A549 (cell line): ENCODE data around the gene CLASP1. TPM values are rescaled to one million over a fixed set of nuclear protein-coding genes. Genes with fewer than 3 reads are reported as not detected.

ENCODE experiments used
- ATAC-seq, 2 experiments: fragments of 200-7000 bp in 1 of 2; fragments of >200 bp in 1 of 2; cut with Nextera tagmentation in 1 of 2; cut with Tn5 transposase in 1 of 2; 3 replicates each; pipeline versions ENCODE4 v1.8.0 to v1.9.1; 2018 to 2020; ENCODE audit warnings: mild to moderate bottlenecking in 1 of 2, moderate library complexity in 1 of 2
- CTCF ChIA-PET: fragments of 300-600 bp; sonication (Branson Sonifier 250); formaldehyde crosslinking; extraction: SDS; loops from one replicate; lab custom pipeline; 2021; ENCODE audit warnings: antibody characterized with exemption, inconsistent platforms; lab: Yijun Ruan, JAX
- POLR2A ChIA-PET: fragments of 350-600 bp; formaldehyde crosslinking; extraction: SDS; loops from one replicate; lab custom pipeline; 2021; ENCODE audit warnings: antibody characterized with exemption, inconsistent platforms; lab: Yijun Ruan, JAX
- DNase-seq, 2 experiments: peaks; one replicate each; pipeline versions ENCODE4 v3.0.0 to v3.0.0-alpha.2; 2011 to 2016; ENCODE audit warnings: low read depth in 1 of 2, low spot score in 1 of 2
- FAIRE-seq: peaks from 2 replicates; lab custom pipeline; 2011; peaks lifted over from hg19 to GRCh38; lab: Jason Lieb, UNC
- H3K27ac ChIP-seq, 2 experiments: fragments of >200 bp; sonication (Bioruptor Twin); formaldehyde crosslinking; 3 replicates each; pipeline ENCODE4 v1.5.1; 2016 to 2017
- H3K4me1 ChIP-seq: fragments of >200 bp; sonication (Bioruptor Twin); formaldehyde crosslinking; 3 replicates; pipeline ENCODE4 v1.6.1; 2016
- H3K4me2 ChIP-seq: fragments of >200 bp; sonication (Bioruptor Twin); formaldehyde crosslinking; 3 replicates; pipeline ENCODE4 v1.6.1; 2016
- H3K4me3 ChIP-seq: fragments of >200 bp; sonication (Bioruptor Twin); formaldehyde crosslinking; 3 replicates; pipeline ENCODE4 v1.5.1; 2016
- H3K9me3 ChIP-seq: fragments of >200 bp; sonication (Bioruptor Twin); formaldehyde crosslinking; 3 replicates; pipeline ENCODE4 v1.6.1; 2016
- ATOH8 ChIP-seq: fragments of 250-450 bp; sonication (Bioruptor Pico); IDR thresholded peaks from 2 replicates; pipeline ENCODE4 v1.5.0; 2020; ENCODE audit warnings: low read depth, mild to moderate bottlenecking, moderate library complexity
- BCL3 ChIP-seq: fragments of >200 bp; sonication (Bioruptor Twin); formaldehyde crosslinking; IDR thresholded peaks from 3 replicates; pipeline ENCODE4 v1.6.1; 2016
- BHLHE40 ChIP-seq: IDR thresholded peaks from 2 replicates; pipeline ENCODE4 v1.6.1; 2012; ENCODE audit warnings: low read depth, low read length, inconsistent platforms
- CBX8 ChIP-seq: fragments of 200-600 bp; sonication (generic); IDR thresholded peaks from 2 replicates; pipeline ENCODE4 v1.6.1; 2016
- CHD2 ChIP-seq: fragments of 150-350 bp; IDR thresholded peaks from 2 replicates; pipeline ENCODE4 v1.6.1; 2014; ENCODE audit warnings: low read length; ENCODE audit not compliant: partially characterized antibody
- CTCF ChIP-seq: fragments of >200 bp; sonication (Bioruptor Twin); formaldehyde crosslinking; IDR thresholded peaks from 3 replicates; pipeline ENCODE4 v1.5.1; 2016
- ESRRA ChIP-seq: fragments of 150-350 bp; IDR thresholded peaks from 2 replicates; pipeline ENCODE4 v1.6.1; 2014; ENCODE audit warnings: mild to moderate bottlenecking, low read length, borderline replicate concordance
- FOXS1 ChIP-seq: fragments of 250-450 bp; sonication (Bioruptor Pico); IDR thresholded peaks from 2 replicates; pipeline ENCODE4 v1.5.0; 2020; ENCODE audit warnings: mild to moderate bottlenecking, moderate library complexity
- HDAC2 ChIP-seq: fragments of 200-600 bp; sonication (generic); IDR thresholded peaks from 2 replicates; pipeline ENCODE4 v1.6.1; 2016
- KDM5A ChIP-seq: fragments of 200-600 bp; sonication (generic); IDR thresholded peaks from 2 replicates; pipeline ENCODE4 v1.6.1; 2016; ENCODE audit warnings: antibody characterized with exemption, mild to moderate bottlenecking
- MAFK ChIP-seq: fragments of 450-650 bp; IDR thresholded peaks from 2 replicates; pipeline ENCODE4 v1.6.1; 2014; ENCODE audit not compliant: partially characterized antibody
- MYC ChIP-seq: IDR thresholded peaks from 2 replicates; pipeline ENCODE4 v1.6.1; 2012; ENCODE audit warnings: mild to moderate bottlenecking, inconsistent platforms, low read length, improper control_type of control experiment, borderline replicate concordance
- REST ChIP-seq: fragments of 200-600 bp; sonication (generic); IDR thresholded peaks from 2 replicates; pipeline ENCODE4 v1.6.1; 2016; ENCODE audit warnings: antibody characterized with exemption, mild to moderate bottlenecking, moderate library complexity
- SREBF2 ChIP-seq: fragments of 450-650 bp; IDR thresholded peaks from 2 replicates; pipeline ENCODE4 v1.6.1; 2014; ENCODE audit warnings: mild to moderate bottlenecking, moderate library complexity
- TP53 ChIP-seq: fragments of 250-450 bp; sonication (Bioruptor Pico); IDR thresholded peaks from 2 replicates; pipeline ENCODE4 v1.5.0; 2021; ENCODE audit warnings: mild to moderate bottlenecking, moderate library complexity
- USF2 ChIP-seq: fragments of 450-650 bp; IDR thresholded peaks from 2 replicates; pipeline ENCODE4 v1.6.1; 2014; ENCODE audit warnings: antibody characterized with exemption
- ZNF302 ChIP-seq: fragments of 250-450 bp; sonication (Bioruptor Pico); IDR thresholded peaks from 2 replicates; pipeline ENCODE4 v1.9.0; 2021; ENCODE audit warnings: inconsistent platforms, mild to moderate bottlenecking, moderate library complexity
- WGBS: methylation state at CpG from one replicate; pipeline ENCODE4 v1.1.6; 2017; ENCODE audit errors: missing lambda C conversion rate; 5-methylcytosine and 5-hydroxymethylcytosine counted together
- polyA plus RNA-seq, 4 experiments: library from polyadenylated mRNA; depleted of rRNA in 3 of 4; stranded (reverse); fragments of >200 nt; fragmentation: RNase III in 1 of 4; extraction: RNeasy Plus Mini Kit Qiagen cat#74134 plus additional on column Dnase treatment in 1 of 4; gene quantifications; 2 replicates in 3 of 4; 3 replicates in 1 of 4; pipeline ENCODE4 v1.2.3, GENCODE V29; 2011 to 2017

The CLASP1 gene
- polyA plus RNA-seq, 2 of the 4 experiments (the other 2 are of a cell fraction) = 11.7 to 15.8 TPM

GRCh38 chr2:121409966-121410365, 239.3 kb downstream of the CLASP1 start:
- CTCF ChIA-PET = interaction anchor here (0.6 to 1.9 kb wide), 5 partner anchors 8 to 330 kb away, joined by 3 to 7 read pairs (median 4); no protein-coding TSS in a partner anchor
- TF ChIP-seq ESRRA = no peak
- TF ChIP-seq REST = no peak
- no peak for TF ChIP-seq CBX8
- no peak for TF ChIP-seq ATOH8 (CRISPR knock-in tag)
- TF ChIP-seq TP53 (CRISPR knock-in tag) = no peak
- no peak for TF ChIP-seq FOXS1 (CRISPR knock-in tag)
- no peak for TF ChIP-seq SREBF2
- no peak for TF ChIP-seq MAFK
- no peak for TF ChIP-seq CHD2
- TF ChIP-seq BHLHE40 = no peak
- TF ChIP-seq ZNF302 (CRISPR knock-in tag) = no peak
- TF ChIP-seq CTCF = no peak
- TF ChIP-seq KDM5A = no peak
- no peak for TF ChIP-seq USF2
- TF ChIP-seq BCL3 = no peak
- TF ChIP-seq, all 56 proteins: peak for 0

GRCh38 chr2:121409388-121409787, 239.9 kb downstream of the CLASP1 start:
- no peak for DNase-seq
- Histone ChIP-seq H3K4me3 (no peak overlapping the region), H3K4me2 (no peak overlapping the region), H3K4me1 (no peaks in the 10 kb centered on the region), H3K9me3 (no peaks in the 10 kb centered on the region), H3K27ac (no peak overlapping the region)
- CTCF ChIA-PET = interaction anchor here (0.6 to 1.3 kb wide), 3 partner anchors 11 to 329 kb away, joined by 3 to 4 read pairs (median 3); no protein-coding TSS in a partner anchor
- POLR2A ChIA-PET = no interaction called here
- TF ChIP-seq HDAC2 = no peak
- TF ChIP-seq MYC = no peak
- no peak for TF ChIP-seq FOXS1 (CRISPR knock-in tag)
- no peak for ATAC-seq
- WGBS = 96% methylated on average over 2 of the region's 2 CpGs
- no peak for FAIRE-seq

More at GRCh38 chr2:121409966-121410365, 239.3 kb downstream of the CLASP1 start:
- Histone ChIP-seq H3K4me1 (no peaks in the 10 kb centered on the region), H3K4me3 (no peak overlapping the region), H3K9me3 (no peaks in the 10 kb centered on the region), H3K4me2 (no peak overlapping the region), H3K27ac (no peak overlapping the region)
- POLR2A ChIA-PET = no interaction called here
- ATAC-seq = no peak
- DNase-seq = no peak
- FAIRE-seq = no peak
